Measurements from ENCODE around the gene ST6GAL1. TPM values are rescaled to one million over a fixed set of nuclear protein-coding genes. Genes with fewer than 3 reads are reported as not detected.

ST6GAL1 gene
- total and polyA plus RNA-seq, 2 of the 8 experiments (the other 6 are each of a cell fraction or from before 2014, with no cell fraction given): 62.8 to 80.9 TPM

GRCh38 chr3:186938716-186939115 lies 8.4 kb downstream of the ST6GAL1 start:
- Histone ChIP-seq H3K23me2 (ENCODE audit: low read depth, low read length) (no peaks in the 10 kb centered on the region), H2BK5ac (ENCODE audit: low read depth, low read length) (no peak overlapping the region), H4K91ac (replicated peaks; ENCODE audit: insufficient read length, low read length) (no peak overlapping the region), H3K4me3 (ENCODE audit: extremely low read depth in 1 of 4, insufficient read depth in 2 of 4, low read depth in 3 of 4, low read length in 4 of 4) (no peak overlapping the region), H3K14ac (ENCODE audit: insufficient read length) (no peak overlapping the region), H3K56ac (replicated peaks; ENCODE audit: insufficient read length, low read depth, low read length) (no peak overlapping the region), H3K9me3 (ENCODE audit: insufficient read depth in 2 of 2, low read depth in 1 of 2, low read length in 1 of 2) (no peaks in the 10 kb centered on the region; a peak in 1 of 4 replicates), H3K23ac (ENCODE audit: insufficient read length) (no peak overlapping the region), H3K4me1 (replicated peaks in 1 of 4; ENCODE audit: control insufficient read depth in 3 of 4, insufficient read depth in 4 of 4, low read length in 3 of 4) (peaks cover 2 to 13% (median 11%) of the 10 kb centered on the region in 4 experiments; a peak in 6 of 7 replicates), H3K79me1 (ENCODE audit: low read depth, low read length) (peaks cover 9% of the 10 kb centered on the region; the same call in 1 of the 2 replicates), H2BK12ac (ENCODE audit: low read depth, low read length) (no peak overlapping the region), H3K4ac (replicated peaks; ENCODE audit: insufficient read length, low read depth, low read length) (no peak overlapping the region), H2AK5ac (ENCODE audit: low read depth, low read length) (no peak overlapping the region; the same call in 1 of the 2 replicates), H3K27me3 (replicated peaks in 1 of 4; ENCODE audit: control insufficient read depth in 3 of 4, extremely low read depth in 1 of 4, insufficient read depth in 3 of 4, low read length in 3 of 4) (no peaks in the 10 kb centered on the region), H3K27ac (ENCODE audit: low read depth, low read length) (no peak overlapping the region), H3K36me3 (ENCODE audit: control insufficient read depth in 2 of 4, insufficient read depth in 4 of 4, low read length in 3 of 4) (peaks cover 1 to 41% (median 11%) of the 10 kb centered on the region in 4 experiments; a peak in 7 of 8 replicates), H3K4me2 (ENCODE audit: insufficient read depth in 1 of 2, low read depth in 2 of 2, low read length in 2 of 2) (no peak overlapping the region), H2BK120ac (replicated peaks; ENCODE audit: low read depth, low read length) (no peak overlapping the region), H3K18ac (ENCODE audit: extremely low read depth, low read length) (no peak overlapping the region), H2BK15ac (ENCODE audit: low read length) (no peak overlapping the region), H3K9ac (replicated peaks in 1 of 4; ENCODE audit: extremely low read depth in 1 of 4, low read depth in 3 of 4, low read length in 3 of 4) (no peak overlapping the region), H4K5ac (ENCODE audit: insufficient read length, low read depth, low read length) (no peak overlapping the region), H2AFZ (ENCODE audit: low read length) (no peak overlapping the region), H4K8ac (ENCODE audit: extremely low read depth, insufficient read depth, low read length) (no peak overlapping the region), H4K20me1 (replicated peaks in 1 of 2; ENCODE audit: control insufficient read depth in 1 of 2, insufficient read depth in 2 of 2, low read length in 2 of 2) (peaks cover 3 to 18% of the 10 kb centered on the region in 2 experiments), H3K79me2 (ENCODE audit: control insufficient read depth in 1 of 2, insufficient read depth in 2 of 2, low read length in 2 of 2) (peaks cover 7 to 96% of the 10 kb centered on the region in 2 experiments), H2BK20ac (ENCODE audit: low read length) (no peak overlapping the region)
- WGBS, 2 experiments (ENCODE audit: extremely low coverage in 1 of 2, insufficient coverage in 1 of 2, insufficient read length in 1 of 2, insufficient replicate concordance in 2 of 2, low coverage in 1 of 2, low lambda C conversion rate in 2 of 2, missing lambda C conversion rate in 1 of 2): 91% methylated on average over 5 of the region's 6 CpGs; no CpG with 5 or more reads in 1 of the 2 experiments
- no peak for FAIRE-seq
- CTCF ChIA-PET (ENCODE audit: partially characterized antibody): interaction anchor here (0.7 to 3.2 kb wide), 5 partner anchors 15 to 1266 kb away, joined by 3 to 13 read pairs (median 5); no protein-coding TSS in a partner anchor
- TF ChIP-seq EGR1 (IDR thresholded peaks at IDR 0.05; ENCODE audit: borderline replicate concordance, low read depth, low read length) (no peak), GABPA (IDR thresholded peaks at IDR 0.05; ENCODE audit: borderline replicate concordance, insufficient read depth, low read length) (no peak), SAP30 (IDR thresholded peaks at IDR 0.05; ENCODE audit: insufficient read depth, insufficient replicate concordance, low read length) (no peak), NANOG (IDR thresholded peaks at IDR 0.05; ENCODE audit: insufficient read depth, low read depth, low read length, poor library complexity, severe bottlenecking) (no peak), CBX5 (IDR thresholded peaks at IDR 0.05; ENCODE audit: low read depth, low read length) (no peak), FOSL1 (IDR thresholded peaks at IDR 0.05; ENCODE audit: insufficient read depth, low read depth, low read length) (no peak), GTF2F1 (IDR thresholded peaks at IDR 0.05; ENCODE audit: borderline replicate concordance, low read depth, low read length) (no peak), BCL11A (IDR thresholded peaks at IDR 0.05; ENCODE audit: low read depth in 2 of 2, low read length in 2 of 2) (no peak)
- DNase-seq (ENCODE audit: low read depth in 1 of 2, low spot score in 2 of 2): no peak
- POLR2A ChIA-PET (ENCODE audit: partially characterized antibody): interaction anchor here (2.0 kb wide), 1 partner anchor 21 kb away, joined by 5 read pairs; no protein-coding TSS in a partner anchor

Measured in H1 (cell line).